ENCODE data around the gene TMEM121B.
"Not testable (repeated sequence)": the region's sequence is repeated elsewhere in the genome, so short reads cannot be mapped to it uniquely, and the experiment has no call there.

TMEM121B gene

GRCh38 chr22:17158568-17159503 lies 37.7 kb upstream of the TMEM121B start, which contains the start of gene HDHD5:
TSS of gene HDHD5 (minus strand) at chr22:17159277. CDS start at chr22:17159251, 26 bp downstream.
- TF ChIP-seq ZFX (IDR thresholded peaks at IDR 0.05) (no peak), CTCF (conservative IDR thresholded peaks at IDR 0.05) (no peak)
- peak within 1 kb of the TSS; percentile 90 for H3K27ac ChIP-seq

- TF ChIP-seq ZFX (IDR thresholded peaks at IDR 0.05) (no peak), CTCF (conservative IDR thresholded peaks at IDR 0.05) (no peak)
- H3K27ac ChIP-seq, result peak overlapping the region; percentile 90
These were observed 37.0 kb upstream of the TMEM121B start for GRCh38 chr22:17158176-17158567.

- H3K27ac ChIP-seq, result peak overlapping the region; percentile 90
- TF ChIP-seq ZFX (IDR thresholded peaks at IDR 0.05) (no peak), CTCF (conservative IDR thresholded peaks at IDR 0.05) (no peak)
These were observed 36.6 kb upstream of the TMEM121B start for GRCh38 chr22:17157714-17158113.

GRCh38 chr22:17155941-17156340 lies 34.8 kb upstream of the TMEM121B start:
- TF ChIP-seq CTCF (conservative IDR thresholded peaks at IDR 0.05) (no peak), ZFX (IDR thresholded peaks at IDR 0.05) (no peak)
- H3K27ac ChIP-seq, result no peak overlapping the region

- peak overlapping the region; percentile 39 for H3K27ac ChIP-seq
- TF ChIP-seq ZFX (IDR thresholded peaks at IDR 0.05), result no peak
- TF ChIP-seq CTCF (conservative IDR thresholded peaks at IDR 0.05), result no peak
These were observed 31.8 kb upstream of the TMEM121B start for GRCh38 chr22:17152971-17153370.

- TF ChIP-seq CTCF (conservative IDR thresholded peaks at IDR 0.05), result no peak
- TF ChIP-seq ZFX (IDR thresholded peaks at IDR 0.05), result no peak
- peak overlapping the region; percentile 39 for H3K27ac ChIP-seq
These were observed 31.2 kb upstream of the TMEM121B start for GRCh38 chr22:17152340-17152739.

GRCh38 chr22:17149076-17149815 lies 28.1 kb upstream of the TMEM121B start:
- H3K27ac ChIP-seq, result no peak overlapping the region

GRCh38 chr22:17147458-17147857 lies 26.3 kb upstream of the TMEM121B start:
- H3K27ac ChIP-seq, result not testable (repeated sequence)

More at GRCh38 chr22:17149076-17149815, 28.1 kb upstream of the TMEM121B start:
- TF ChIP-seq CTCF (conservative IDR thresholded peaks at IDR 0.05) (no peak), ZFX (IDR thresholded peaks at IDR 0.05) (no peak)

Data from C4-2B (cell line).